ENCODE data around the gene APOL6.
A peak's percentile ranks its signal among the peaks of the same experiment; 100 is the strongest.

The APOL6 gene, protein sequence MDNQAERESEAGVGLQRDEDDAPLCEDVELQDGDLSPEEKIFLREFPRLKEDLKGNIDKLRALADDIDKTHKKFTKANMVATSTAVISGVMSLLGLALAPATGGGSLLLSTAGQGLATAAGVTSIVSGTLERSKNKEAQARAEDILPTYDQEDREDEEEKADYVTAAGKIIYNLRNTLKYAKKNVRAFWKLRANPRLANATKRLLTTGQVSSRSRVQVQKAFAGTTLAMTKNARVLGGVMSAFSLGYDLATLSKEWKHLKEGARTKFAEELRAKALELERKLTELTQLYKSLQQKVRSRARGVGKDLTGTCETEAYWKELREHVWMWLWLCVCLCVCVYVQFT

DNA sequence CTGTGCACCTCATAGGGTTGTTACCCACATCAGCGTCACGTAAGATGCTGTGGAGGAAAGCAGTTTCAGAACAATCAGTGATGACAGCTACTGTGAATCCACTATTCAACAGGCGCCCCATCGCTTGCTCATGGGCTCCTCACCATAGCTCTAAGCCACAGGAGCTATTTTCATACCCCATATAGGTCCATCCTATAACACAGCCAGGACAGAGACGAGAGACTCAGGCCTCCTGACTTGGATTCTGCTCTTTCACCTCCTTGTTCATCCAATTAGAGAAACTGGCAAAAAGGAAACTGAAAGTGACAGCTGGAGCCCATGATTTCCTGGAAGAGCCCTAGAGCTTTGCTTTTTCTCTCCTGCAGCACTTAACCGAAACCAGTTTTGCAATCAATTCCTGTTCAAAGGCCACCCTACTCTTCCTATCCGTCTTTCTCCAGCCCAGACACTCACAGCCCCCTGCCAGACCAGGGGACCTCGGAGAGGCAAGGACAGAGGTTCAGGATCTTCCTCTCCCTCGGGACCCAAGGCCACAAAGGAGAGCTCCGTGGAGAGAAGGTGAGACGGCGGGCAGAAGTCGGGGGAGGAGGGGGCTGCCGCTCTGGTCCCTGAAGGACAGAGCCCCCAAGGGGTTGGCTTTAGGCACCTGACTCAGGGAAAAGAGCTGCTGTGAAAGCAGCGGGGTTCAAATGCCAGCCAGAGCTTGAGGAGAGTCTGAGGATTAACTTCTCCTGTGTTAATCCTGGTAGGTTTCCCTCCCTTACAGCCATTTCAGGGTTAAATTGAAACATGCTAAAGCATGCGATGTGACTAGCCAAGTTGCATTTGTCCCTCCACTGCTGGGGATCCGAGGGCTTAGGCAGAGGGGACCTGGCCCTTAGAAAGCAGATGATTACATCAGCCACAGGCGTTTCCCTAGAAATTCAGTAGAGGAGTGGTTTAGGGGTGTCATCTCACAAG lies at the start of gene APOL6:
APOL6 (plus strand) TSS at position 381 of the 960 bp plus-strand sequence. CDS start 7,980 bp downstream, outside the sequence.
- DNase-seq, result peak; percentile 77

DNA sequence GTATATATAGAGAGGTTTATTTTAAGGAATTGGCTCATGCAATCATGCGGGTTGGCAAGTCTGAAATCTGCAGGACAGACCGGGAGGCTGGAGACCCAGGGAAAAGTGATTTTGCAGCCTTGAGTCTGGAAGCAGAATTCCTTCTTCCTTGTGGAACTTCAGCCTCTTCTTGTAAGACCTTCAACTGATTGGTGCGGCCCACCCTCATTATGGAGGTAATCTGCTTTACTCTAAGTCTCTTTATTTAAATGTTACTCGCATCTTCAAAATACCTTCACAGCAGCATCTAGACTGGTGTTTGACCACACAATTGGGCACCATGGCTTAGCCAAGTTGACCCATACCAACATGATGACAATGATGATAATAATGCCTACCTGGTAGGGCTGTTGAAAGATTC lies 48.9 kb upstream of the APOL6 start:
- DNase-seq, result no peak

DNA sequence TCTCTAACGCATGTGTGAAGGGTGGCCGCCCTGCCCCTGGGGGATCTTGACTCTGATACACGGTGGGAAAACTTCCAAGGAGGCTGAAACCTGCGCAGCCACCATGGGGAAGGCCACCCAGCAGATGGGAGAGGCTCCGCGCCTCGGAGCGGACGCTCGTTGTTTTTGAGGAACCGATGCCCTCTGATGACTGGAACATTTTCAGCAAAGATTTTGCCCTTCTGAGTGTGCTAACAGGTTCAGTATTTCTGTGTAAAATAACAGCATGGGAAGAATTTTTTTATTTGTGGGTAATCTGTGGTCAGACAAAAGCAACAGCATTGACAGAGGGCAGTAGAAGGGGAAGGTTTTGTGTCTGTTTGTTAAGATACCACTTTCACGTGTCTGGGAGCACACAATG lies 47.8 kb upstream of the APOL6 start:
- no peak for DNase-seq

GRCh38 chr22:35601013-35601580 lies 47.1 kb upstream of the APOL6 start:
- DNase-seq, result no peak

DNA sequence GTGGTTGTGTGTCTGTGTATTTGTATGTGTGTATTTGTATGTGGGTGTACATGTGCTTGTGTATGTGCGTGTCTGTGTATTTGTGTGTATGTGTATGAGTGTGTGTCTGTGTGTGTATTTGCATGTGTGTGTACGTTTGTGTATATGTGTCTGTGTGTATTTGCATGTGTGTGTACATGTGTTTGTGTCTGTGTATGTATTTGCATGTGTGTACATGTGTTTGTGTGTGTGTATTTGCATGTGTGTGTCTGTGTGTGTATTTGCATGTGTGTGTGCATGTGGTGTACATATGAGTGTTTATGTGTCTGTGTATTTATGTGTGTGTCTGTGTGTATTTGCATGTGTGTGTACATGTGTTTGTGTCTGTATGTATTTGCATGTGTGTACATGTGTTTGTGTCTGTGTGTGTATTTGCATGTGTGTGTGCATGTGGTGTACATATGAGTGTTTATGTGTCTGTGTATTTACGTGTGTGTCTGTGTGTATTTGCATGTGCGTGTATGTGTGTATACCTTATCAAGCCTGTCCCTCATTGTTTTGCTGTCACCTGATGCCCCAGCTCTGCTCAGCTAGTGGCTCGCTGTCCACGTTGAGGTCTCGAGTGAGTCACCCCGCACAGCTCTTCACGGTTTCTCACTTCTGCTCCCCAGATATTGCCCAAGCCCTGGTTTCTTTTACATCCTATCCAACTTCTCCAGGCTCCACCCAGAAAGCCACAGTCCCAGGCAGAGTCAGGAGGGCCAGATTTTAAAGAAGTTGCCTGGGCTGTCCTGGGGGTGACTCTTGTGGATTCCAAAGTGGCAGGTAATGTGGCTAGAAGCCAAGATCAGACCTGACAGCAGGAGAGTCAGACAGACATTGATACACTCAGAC lies 46.3 kb upstream of the APOL6 start:
- peak; percentile 46 for DNase-seq

DNA sequence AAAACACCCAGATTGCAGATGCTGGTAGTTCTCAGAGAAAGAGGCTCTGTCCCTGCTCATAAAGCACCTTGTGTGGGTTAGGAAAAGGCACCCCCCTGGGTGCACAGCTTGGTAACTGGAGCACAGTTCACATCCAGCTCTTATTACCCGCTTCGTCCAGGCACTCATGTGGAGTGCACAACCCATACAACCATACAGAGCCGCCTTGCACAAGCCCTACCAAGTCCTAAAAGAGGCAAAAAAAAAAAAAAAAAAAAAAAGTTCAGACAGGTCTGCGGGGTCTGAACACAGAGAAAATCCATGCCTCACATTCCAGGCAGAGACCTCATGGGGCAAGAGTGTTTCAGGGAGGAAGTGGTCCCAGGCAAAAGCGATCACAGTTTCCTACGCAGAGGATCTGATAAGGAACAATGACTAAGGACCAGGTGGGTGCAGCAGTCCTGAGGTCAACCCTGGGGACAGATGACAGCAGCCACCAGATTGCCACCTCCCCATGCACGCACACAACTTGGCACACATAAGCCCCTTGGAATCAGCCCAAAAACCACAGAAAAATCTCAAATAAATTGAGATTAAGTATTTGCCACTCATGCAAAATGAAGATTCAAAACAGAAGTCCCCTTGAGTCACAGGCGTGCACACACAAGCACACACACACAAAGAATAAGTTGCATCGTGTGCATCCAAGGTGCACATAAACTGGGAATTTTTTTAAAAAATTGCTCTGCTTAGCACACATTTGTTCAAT lies 43.5 kb upstream of the APOL6 start:
- peak; percentile 45 for DNase-seq

GRCh38 chr22:35605369-35605680 lies 42.9 kb upstream of the APOL6 start:
- no peak for DNase-seq

GRCh38 chr22:35605851-35606481 lies 42.3 kb upstream of the APOL6 start:
- DNase-seq, result no peak

DNA sequence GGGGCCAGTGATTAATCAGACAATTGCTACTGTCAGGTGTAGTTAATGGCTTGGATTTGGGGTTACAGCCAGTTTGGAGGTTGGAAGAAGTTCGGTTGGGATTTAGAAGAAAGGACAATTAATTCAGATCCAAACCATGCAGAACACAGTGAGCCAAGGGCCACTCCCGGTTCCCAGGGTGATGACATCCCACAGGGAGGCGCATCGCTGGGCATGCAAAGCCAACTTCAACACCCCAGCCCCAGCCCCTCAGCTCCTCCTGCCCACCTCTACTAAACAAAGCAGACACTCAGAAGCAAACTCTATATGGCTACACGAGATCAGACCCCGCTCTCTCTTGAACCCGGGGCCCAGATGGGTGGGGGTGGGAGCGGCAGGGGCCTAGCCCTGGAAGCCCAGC lies 41.3 kb upstream of the APOL6 start:
- no peak for DNase-seq

GRCh38 chr22:35608088-35608487 lies 40.2 kb upstream of the APOL6 start:
- no peak for DNase-seq

- DNase-seq, result no peak
Measured at GRCh38 chr22:35609261-35609660, 39.0 kb upstream of the APOL6 start.

DNA sequence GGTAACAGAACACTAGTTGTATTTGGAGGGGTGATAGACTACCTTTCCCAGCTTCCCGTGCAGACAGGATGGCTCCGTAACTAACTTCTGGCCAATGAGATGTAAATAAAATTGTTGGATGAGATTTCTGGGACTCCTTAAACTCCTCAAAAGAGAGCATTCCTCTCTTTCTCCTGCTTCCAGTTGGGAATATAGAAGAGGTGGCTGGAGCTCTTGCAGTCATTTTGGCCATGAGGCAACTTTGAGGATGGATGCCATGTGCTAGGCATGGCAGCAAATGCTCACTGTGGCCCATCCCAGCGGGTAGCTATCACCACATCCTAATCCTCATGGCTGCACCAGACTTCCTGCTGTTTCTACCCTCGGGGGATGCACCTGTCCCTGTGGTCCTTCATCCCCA lies 38.5 kb upstream of the APOL6 start:
- no peak for DNase-seq

DNA sequence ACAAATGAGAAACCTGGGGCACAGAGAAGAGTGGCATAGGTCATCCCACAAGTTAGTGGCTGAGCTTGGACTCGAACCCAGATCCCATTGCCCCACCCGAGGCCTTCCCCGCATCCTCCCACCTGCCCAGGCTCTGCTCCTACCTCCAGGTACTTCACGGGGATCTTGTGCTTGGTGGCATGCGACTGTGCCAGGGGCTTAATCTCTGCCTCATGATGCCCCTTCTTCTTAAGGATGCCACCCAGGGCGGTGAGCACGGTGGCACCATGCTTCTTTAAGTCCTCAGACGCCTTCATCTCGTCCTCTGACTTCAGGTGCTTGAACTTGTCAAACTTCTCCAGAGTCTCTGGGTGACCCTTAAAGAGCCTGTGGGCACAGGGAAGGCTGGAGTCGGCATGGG lies 37.5 kb upstream of the APOL6 start:
- no peak for DNase-seq

- no peak for DNase-seq
Measured at GRCh38 chr22:35611200-35611890, 36.9 kb upstream of the APOL6 start.

GRCh38 chr22:35611891-35612576 lies 36.2 kb upstream of the APOL6 start:
- DNase-seq, result no peak

DNA sequence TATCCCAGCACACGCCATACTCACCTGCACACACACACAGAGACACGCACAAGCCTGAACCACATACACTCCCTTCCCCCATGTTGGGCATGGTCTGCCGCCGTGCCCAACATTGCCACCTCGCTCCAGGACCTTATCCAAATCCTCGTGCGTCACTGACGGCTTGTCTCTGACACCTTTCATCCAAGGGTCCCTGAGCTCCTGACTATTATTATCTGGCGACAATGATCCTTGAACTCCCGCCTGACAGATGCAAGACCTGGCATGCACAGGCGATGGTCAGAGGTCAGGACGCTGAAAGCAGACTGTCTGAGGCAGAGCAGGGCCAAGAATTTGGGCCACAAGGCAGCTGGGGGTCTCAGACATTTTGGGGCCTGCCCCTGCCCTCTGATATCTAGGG lies 35.3 kb upstream of the APOL6 start:
- DNase-seq, result no peak

- no peak for DNase-seq
Measured at GRCh38 chr22:35614404-35614803, 33.8 kb upstream of the APOL6 start.

DNA sequence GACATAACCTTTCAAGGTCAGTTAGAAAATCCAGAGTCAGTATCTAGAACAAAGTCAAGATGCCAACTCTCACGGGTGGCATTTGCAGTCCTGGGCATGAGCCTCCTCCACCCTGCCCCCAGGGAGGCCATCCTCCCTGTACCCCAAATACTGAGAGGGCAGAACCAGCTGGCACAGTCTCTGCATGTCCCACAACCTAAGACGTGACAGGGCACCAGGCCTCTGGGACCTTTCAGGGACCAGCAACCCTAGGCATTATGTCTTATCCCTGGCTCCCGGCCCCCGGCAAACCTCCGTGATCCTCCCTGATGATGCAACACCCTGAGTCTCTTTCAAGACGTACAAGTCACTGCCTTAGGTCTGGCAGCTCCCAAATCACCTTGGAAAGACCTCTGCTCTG lies 33.1 kb upstream of the APOL6 start:
- DNase-seq, result no peak

DNA sequence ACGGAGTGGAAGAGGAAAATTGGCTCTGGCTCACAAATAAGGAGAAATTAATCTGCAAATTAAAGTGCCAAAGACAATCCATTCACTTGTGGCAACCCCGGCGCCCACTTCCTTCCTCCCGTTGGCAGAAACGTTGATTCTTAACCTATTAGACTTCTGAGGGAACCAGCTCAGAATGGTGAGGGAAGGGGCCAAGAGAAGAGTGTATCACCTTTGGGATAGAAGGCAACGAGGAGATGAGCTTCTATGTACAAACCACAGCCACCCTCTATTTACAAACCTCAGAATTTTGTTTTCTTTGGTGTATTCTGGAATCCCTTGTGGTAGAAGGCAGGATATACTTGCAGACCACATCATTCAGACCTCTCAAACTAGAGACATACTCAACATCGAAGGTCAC lies 32.2 kb upstream of the APOL6 start:
- no peak for DNase-seq

- no peak for DNase-seq
Measured at GRCh38 chr22:35617137-35617755, 31.0 kb upstream of the APOL6 start, which contains the start of gene MB. Gene MB (minus strand): TSS chr22:35617329. CDS start chr22:35617257, 72 bp downstream.

All from hematopoietic multipotent progenitor cell treated with erythropoietin and hydrocortisone succinate and interleukin-3 and kit ligand, for 6 days (in vitro differentiated cells).